Measurements from ENCODE around the gene CHST12.
A peak's percentile ranks its signal among the peaks of the same experiment; 100 is the strongest.

Gene CHST12

DNA sequence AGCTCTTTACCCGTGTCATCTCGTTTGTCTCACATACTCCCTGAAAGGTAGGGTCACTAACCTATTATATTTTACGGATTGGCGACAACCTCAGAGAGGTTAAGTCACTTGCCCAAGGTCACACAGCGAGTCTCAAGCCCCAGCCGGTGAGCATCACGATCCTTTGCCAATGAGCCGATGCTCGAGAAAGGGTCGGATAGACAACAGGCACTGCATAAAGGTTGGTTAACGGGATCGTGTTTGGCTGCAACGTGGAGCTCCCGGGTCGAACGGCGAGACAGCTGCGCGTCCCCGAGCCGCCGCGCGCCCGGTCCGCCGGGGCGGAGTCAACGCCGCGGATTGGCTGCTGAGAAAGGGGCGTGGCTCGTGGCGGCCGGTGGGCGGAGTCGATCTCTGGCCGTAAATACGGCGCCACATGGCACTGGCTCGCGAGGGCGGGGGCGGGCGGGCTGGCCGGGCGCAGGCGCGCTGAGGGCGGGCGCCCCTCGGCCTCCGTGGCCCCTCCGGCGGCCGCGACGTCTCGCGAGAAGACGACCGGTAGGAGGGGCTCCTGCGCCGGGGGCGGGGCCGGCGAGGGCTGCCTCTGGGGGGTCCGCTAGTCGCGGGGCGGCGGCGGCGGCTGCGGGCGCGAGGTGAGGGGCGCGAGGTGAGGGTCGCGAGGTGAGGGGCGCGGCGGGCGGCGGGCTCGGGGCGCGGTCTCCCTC is at the start of gene CHST12:
CHST12 (plus strand) TSS at position 598 of the 704 bp plus-strand sequence. CDS start 29,029 bp downstream, outside the sequence.
- peak; percentile 78 to 91 for DNase-seq (ENCODE audit: low read depth in 2 of 2, low spot score in 1 of 2)

GRCh38 chr7:2353936-2354185 is 49.5 kb upstream of the CHST12 start:
- DNase-seq (ENCODE audit: low read depth in 2 of 2, low spot score in 1 of 2), result peak; percentile 81 to 83

DNA sequence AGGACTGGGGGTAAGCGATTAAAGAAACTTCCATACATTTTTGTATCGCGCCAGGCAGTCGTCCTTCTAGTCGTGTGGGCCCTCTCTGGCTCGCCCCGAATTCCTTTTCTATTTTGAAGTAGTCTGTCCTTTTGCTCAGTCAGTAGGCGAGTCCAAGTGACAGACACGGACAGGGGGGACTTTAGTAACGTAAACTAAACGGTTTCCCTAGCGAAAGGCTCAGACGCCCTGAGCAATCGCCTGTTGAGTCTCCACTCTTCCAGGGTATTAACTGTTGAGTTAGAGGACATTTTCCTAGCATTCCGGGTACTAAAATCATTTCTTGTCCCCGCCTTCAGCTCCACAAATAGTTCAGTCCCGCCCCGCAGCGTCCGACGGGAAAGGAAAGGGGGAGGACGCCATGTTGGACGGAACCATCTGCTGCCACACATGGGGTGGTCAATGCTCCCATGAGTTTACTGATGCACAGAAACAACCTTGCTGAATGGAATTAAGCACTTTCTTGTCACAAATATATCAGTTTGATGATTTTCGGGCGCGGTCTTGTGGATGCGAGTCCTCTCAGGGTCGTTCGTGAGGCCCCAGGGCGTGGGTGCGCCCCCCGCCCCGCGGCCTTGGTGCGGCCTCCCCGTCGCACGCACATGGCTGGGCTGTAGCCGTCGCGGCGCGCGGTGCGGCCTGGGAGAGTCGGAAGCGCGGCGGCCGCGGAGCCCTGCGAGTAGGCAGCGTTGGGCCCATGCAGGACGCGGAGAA is 49.0 kb upstream of the CHST12 start, which contains the start of gene EIF3B:
EIF3B (plus strand) TSS at position 642 of the 753 bp plus-strand sequence; CDS start at position 737, 95 bp downstream.
- peak; percentile 72 to 80 for DNase-seq (ENCODE audit: low read depth in 2 of 2, low spot score in 1 of 2)

DNA sequence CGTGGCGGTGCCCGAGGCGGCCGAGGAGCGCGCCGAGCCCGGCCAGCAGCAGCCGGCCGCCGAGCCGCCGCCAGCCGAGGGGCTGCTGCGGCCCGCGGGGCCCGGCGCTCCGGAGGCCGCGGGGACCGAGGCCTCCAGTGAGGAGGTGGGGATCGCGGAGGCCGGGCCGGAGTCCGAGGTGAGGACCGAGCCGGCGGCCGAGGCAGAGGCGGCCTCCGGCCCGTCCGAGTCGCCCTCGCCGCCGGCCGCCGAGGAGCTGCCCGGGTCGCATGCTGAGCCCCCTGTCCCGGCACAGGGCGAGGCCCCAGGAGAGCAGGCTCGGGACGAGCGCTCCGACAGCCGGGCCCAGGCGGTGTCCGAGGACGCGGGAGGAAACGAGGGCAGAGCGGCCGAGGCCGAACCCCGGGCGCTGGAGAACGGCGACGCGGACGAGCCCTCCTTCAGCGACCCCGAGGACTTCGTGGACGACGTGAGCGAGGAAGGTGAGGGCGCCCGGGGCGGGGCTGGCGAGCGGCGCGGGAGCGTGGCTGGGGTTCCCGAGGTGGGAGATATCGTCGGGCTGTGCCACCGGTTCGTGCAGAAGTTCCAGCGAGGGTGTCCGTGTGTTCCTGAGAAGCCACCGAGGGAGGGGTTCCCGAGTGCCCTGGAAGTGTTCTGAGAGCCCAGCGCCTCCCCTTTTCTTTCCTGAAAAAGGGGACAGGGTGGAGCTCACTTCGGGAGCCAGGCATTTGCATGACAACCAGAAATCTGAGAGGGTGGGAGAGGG is 48.3 kb upstream of the CHST12 start:
- DNase-seq (ENCODE audit: low read depth in 2 of 2, low spot score in 1 of 2), result no peak

GRCh38 chr7:2355705-2356008 is 47.8 kb upstream of the CHST12 start:
- no peak for DNase-seq (ENCODE audit: low read depth in 2 of 2, low spot score in 1 of 2)

- DNase-seq (ENCODE audit: low read depth in 2 of 2, low spot score in 1 of 2), result no peak
Measured at GRCh38 chr7:2357165-2357564, 46.2 kb upstream of the CHST12 start.

DNA sequence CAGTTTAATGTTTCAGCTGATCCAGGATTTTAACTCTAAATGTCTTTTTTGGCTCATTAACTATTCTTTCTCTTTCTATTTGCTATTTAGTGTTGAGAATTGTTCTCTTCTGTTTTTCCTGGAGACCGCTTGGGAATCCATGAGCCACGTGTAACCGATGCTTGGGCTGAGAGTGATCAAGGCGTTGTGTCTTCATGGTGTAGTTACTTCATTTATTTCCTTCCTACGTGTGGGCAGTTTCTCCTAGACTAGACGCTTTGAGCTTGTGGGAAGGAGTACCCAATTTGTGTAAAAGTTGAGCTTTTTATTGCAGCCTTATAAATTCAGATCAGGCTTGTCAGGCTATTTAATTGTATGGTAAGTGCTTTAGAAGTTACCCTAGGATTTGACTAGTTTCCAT is 45.8 kb upstream of the CHST12 start:
- DNase-seq (ENCODE audit: low read depth in 2 of 2, low spot score in 1 of 2), result no peak

DNA sequence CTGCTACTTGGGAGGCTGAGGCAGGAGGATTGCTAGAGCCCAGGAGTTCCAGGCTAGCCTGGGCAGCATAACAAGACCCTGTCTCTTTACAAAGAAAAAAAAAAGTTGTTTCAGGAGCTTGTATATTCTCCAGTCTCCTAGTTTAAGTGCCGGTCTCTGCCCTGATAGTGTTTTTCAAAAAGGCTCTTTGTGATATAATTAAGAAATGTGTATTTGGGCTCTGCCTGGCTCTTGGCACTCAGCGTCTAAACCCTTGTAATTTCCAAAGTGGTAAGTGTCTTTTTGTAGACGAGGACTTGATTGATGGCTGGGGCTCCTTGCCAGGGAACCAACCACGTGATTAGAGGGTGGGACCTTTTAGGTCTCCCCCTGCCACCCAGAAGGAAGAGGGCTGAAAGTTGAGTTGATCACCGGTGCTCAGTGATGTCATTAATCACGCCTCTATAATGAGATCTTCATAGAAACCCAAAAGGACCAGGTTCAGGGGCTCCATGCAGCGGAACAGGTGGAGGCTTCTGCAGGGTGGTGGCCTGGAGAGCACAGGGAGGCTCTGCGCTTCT is 44.4 kb upstream of the CHST12 start:
- DNase-seq (ENCODE audit: low read depth in 2 of 2, low spot score in 1 of 2), result no peak

DNA sequence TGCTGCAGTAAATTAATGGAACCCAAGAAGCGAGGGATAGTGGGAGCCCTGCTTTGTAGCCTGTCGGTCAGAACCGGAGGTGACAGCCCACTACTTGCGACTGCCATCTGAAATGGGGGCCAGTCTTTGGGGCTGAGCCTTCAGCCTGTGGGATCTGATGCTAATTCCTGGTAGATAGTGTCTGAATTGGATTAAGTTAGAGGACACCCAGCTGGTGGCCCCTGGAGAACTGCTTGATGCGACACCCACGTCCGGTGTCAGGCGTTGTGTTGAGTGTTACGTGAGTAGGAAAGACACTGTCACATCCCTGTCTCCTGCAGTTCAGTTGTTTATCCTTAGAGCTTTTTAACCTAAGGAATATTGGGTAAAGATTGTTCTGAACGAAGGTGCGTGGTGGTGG is 43.8 kb upstream of the CHST12 start:
- no peak for DNase-seq (ENCODE audit: low read depth in 2 of 2, low spot score in 1 of 2)

- no peak for DNase-seq (ENCODE audit: low read depth in 2 of 2, low spot score in 1 of 2)
Measured at GRCh38 chr7:2360796-2361195, 42.6 kb upstream of the CHST12 start.

DNA sequence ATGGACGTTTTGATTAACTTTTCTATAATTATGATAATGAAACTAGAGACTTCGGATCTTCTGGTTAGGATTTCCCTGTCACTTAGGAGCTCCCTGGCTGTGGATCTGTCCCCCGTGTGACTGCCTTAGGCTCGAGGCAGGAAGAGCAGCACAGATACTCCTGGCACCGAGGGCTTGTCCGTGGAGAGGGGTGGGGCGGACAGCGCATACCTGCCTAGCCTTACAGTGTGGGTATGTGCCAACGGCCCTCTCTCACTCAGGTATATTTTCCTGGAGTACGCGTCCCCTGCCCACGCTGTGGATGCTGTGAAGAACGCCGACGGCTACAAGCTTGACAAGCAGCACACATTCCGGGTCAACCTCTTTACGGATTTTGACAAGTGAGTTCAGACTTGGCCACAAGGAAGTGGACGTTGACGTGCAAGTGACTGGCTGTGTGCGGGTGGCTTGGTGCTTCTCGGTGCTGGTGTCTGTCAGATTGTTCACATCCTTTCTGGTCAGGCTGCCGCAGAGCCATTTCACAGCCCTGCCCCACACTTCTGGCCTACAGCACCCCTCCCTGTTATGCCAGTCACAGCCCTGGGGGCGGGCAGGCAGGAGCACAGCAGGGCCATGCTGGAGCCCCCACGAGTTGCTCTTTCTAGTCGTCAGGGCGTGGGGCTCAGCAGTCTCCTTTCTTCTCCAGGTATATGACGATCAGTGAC is 40.9 kb upstream of the CHST12 start:
- DNase-seq (ENCODE audit: low read depth in 2 of 2, low spot score in 1 of 2), result no peak

GRCh38 chr7:2369139-2369538 is 34.3 kb upstream of the CHST12 start:
- no peak for DNase-seq (ENCODE audit: low read depth in 2 of 2, low spot score in 1 of 2)

DNA sequence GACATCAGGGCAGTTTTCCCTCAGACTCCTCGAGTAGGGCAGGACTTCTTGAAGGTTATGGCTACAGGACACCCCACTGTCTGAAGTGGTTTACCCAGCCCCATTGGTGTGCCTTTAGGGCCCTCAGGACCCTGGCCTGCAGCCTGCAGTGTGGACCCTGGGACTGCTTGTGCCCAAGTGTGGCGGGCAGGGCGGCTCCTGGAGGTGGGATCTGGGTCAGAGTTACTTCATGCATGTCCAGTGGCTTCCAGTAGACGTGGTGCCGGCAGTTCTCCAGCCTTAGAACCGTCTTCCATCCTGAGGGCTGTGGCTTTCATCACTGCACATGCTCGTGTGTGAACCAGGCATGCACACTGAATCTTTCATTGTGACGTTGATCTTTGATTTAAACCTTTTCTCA is 32.1 kb upstream of the CHST12 start:
- no peak for DNase-seq (ENCODE audit: low read depth in 2 of 2, low spot score in 1 of 2)

DNA sequence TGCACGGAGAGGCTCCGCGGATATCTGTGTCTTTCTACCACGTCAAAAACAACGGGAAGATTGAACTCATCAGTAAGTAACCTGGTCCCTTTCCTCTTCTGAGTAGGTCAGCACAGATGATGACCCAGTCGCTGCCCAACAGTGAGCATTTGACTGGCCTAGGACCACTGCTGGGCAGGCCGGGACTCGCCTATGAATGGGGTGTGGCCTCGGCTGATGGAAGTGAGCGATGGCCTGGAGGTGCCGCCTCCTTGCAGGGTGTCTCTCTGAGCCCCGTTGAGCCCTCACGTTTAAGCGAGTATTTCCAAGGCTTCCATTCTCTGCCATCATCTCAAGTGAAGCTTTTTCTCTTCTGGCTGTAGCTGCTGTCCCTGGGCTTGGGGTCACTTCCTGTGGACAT is 30.7 kb upstream of the CHST12 start:
- DNase-seq (ENCODE audit: low read depth in 2 of 2, low spot score in 1 of 2), result no peak

GRCh38 chr7:2373124-2373556 is 30.3 kb upstream of the CHST12 start:
- no peak for DNase-seq (ENCODE audit: low read depth in 2 of 2, low spot score in 1 of 2)

GRCh38 chr7:2373646-2374045 is 29.8 kb upstream of the CHST12 start:
- no peak for DNase-seq (ENCODE audit: low read depth in 2 of 2, low spot score in 1 of 2)

- DNase-seq (ENCODE audit: low read depth in 2 of 2, low spot score in 1 of 2), result no peak
Measured at GRCh38 chr7:2374401-2374800, 29.0 kb upstream of the CHST12 start.

DNA sequence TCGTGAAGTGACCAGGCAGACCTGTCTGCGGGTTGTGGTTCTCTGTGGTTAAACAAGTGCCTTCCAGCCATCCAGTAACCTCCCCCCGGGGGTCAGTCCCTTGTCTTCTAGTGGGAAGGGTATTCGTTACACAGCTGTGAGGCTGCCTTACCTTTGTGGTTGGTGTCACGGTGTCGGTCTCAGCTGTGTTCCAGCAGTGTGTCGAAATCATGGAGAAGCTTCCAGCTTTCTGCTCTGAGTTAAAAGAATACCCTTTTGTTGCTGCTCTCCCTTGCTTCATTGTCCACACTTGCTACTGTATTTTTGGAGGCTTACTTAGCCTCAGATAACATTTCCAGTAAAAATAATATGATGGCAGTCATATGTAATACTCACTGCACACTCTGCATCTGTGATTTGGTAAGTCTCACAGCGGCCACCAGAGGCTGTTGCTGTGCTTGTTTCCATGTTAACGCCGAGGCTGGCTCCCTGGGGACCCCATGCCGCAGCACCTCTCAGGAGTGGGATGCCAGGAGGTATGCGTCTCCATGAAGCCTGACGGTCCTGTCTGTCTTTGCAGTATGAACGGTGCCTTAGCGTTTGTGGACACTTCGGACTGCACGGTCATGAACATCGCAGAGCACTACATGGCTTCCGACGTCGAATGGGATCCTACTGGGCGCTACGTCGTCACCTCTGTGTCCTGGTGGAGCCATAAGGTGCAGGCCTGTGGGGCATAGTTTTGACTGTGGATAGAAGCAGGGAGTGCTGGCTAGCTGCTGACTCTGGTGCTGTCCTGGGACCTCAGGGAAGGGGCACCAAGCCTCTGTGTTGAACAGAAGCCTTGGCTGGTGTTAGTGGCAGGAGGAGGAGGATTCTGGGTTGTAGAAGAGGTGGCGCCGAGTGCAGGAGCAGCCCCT is 28.3 kb upstream of the CHST12 start:
- DNase-seq (ENCODE audit: low read depth in 2 of 2, low spot score in 1 of 2), result no peak

DNA sequence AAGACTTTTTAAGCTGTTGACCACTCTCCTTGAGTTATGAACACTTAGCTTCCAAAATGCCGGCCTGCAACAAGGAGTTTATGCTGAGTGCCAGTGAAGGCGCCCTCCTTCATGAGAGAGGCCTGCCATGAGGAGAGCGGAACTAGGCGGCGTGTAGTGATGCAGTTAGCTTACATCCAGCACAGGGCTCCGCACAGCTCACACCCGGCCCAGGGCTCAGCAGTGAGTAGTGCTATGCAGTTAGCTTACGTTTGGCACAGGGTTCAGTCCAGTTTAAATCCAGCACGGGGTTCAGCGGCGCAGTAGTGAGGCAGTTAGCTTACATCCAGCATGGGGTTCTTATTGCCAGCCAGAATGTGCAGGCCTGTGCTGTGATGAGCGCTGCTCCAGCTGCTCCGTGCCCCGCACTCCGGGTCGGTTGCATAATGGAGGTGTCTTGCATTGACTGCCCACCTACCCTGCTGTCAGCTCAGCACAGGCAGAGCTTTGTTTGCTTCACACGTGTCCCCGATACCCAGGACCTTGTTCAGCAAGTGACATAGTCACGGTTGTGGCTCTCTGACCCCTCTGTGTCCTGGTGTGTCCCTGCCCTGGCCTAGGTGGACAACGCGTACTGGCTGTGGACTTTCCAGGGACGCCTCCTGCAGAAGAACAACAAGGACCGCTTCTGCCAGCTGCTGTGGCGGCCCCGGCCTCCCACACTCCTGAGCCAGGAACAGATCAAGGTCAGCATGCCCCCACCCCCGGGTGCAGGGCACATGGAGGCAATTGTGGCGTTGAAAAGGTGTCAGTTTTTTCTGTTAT is 26.9 kb upstream of the CHST12 start:
- no peak for DNase-seq (ENCODE audit: low read depth in 2 of 2, low spot score in 1 of 2)

Measured in stimulated activated CD8-positive, alpha-beta memory T cell treated with anti-CD3 and anti-CD28 coated beads, Interleukin-4, amount 100 ng/mL, for 4 hours (primary cell).